Activated T-helper 2 cell treated with anti-CD3 and anti-CD28 coated beads, Interferon-gamma antibody, Interleukin-2, Interleukin-4, amounts not matched to agents 10 μg/mL and 5 μg/mL and 100 μg/mL, durations not matched to agents 14 hours and 24 hours and 36 hours (primary cell): ENCODE data around the gene USP35. TPM values are rescaled to one million over a fixed set of nuclear protein-coding genes. Genes with fewer than 3 reads are reported as not detected.
"Not testable (repeated sequence)": the region's sequence is repeated elsewhere in the genome, so short reads cannot be mapped to it uniquely, and the experiment has no call there.

Experiments
- DNase-seq: peaks from one replicate; pipeline ENCODE4 v3.0.0; 2021; ENCODE audit warnings: low spot score
- H3K27ac Mint-ChIP-seq: one replicate; pipeline ENCODE4 v1.8.0; 2021; ENCODE audit warnings: mixed read lengths
- H3K27me3 Mint-ChIP-seq: one replicate; pipeline ENCODE4 v1.8.0; 2021; ENCODE audit warnings: low read depth, mixed read lengths
- H3K36me3 Mint-ChIP-seq: one replicate; pipeline ENCODE4 v1.8.0; 2021; ENCODE audit warnings: low read depth, mixed read lengths
- H3K4me1 Mint-ChIP-seq: one replicate; pipeline ENCODE4 v1.8.0; 2021; ENCODE audit warnings: low read depth, mixed read lengths
- H3K4me3 Mint-ChIP-seq: one replicate; pipeline ENCODE4 v1.8.0; 2021; ENCODE audit warnings: low read depth, mild to moderate bottlenecking, moderate library complexity, mixed read lengths
- H3K9me3 Mint-ChIP-seq: one replicate; pipeline ENCODE4 v1.8.0; 2021; ENCODE audit warnings: mixed read lengths
- intact Hi-C: fragments of 100-400 bp; cut with micrococcal nuclease; formaldehyde crosslinking; loops from one replicate; pipeline ENCODE4 v1.15.1; 2023
- total RNA-seq: library from RNA; stranded (reverse); gene quantifications from 2 replicates; pipeline ENCODE4 v1.2.3, GENCODE V29; 2022

The USP35 gene
- total RNA-seq, 1 donor from 2014 or later = 12.9 TPM

DNA sequence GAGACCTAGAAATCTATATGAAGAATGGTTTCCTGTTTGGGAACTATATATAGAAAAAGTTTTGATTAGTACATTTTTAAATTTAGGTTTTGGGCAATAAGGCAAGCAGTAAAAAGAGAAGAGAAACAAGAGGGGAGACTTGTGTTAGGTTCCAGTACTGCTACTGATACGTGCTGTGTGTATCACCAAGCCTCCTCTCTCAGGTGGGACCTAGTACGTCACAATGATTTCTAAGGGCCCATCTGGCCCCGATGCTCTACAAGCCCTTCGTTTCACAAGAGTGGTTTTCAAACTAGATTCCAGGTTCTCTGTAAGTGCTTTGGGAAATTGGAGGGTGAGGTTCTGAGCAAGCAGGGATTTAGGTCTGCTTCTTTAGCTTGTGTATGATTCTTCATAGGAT, 39.2 kb downstream of the USP35 start:
- Mint-ChIP-seq H3K27ac (no peak overlapping the region), H3K27me3 (no peaks in the 10 kb centered on the region), H3K4me3 (no peak overlapping the region), H3K9me3 (no peaks in the 10 kb centered on the region), H3K36me3 (peaks cover 69% of the 10 kb centered on the region), H3K4me1 (peaks cover 76% of the 10 kb centered on the region)
- no peak for DNase-seq
- intact Hi-C loops = loop anchor here (1.0 to 5.0 kb wide), 8 partner anchors 39 to 336 kb away; partner anchors contain the start of genes GAB2, KCTD21 and USP35

DNA sequence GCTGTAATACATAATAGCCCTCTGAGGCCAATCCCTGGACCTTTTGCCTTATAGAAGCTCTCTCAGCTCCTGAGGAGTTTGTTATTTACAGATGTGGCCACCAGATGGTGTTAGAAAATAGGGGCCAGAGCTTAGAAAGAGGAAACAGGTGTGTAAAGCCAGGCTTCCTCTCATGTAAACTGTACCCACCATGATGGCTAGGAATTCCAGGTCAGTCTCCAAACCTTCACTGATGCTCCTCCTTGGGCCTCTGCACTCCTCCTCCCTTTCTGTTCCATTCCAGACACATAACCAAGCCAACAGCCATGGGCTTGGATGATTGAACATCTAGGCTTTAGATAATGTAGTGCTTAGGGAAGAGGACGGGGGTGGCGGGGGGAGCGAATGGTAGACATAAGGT, 39.7 kb downstream of the USP35 start:
- Mint-ChIP-seq H3K4me1 (peaks cover 73% of the 10 kb centered on the region), H3K27ac (no peak overlapping the region), H3K27me3 (no peaks in the 10 kb centered on the region), H3K4me3 (no peak overlapping the region), H3K9me3 (no peaks in the 10 kb centered on the region), H3K36me3 (peaks cover 68% of the 10 kb centered on the region)
- DNase-seq = peak; percentile 30
- intact Hi-C loops = loop anchor here (1.0 to 5.0 kb wide), 5 partner anchors 84 to 336 kb away; partner anchors contain the start of gene GAB2

DNA sequence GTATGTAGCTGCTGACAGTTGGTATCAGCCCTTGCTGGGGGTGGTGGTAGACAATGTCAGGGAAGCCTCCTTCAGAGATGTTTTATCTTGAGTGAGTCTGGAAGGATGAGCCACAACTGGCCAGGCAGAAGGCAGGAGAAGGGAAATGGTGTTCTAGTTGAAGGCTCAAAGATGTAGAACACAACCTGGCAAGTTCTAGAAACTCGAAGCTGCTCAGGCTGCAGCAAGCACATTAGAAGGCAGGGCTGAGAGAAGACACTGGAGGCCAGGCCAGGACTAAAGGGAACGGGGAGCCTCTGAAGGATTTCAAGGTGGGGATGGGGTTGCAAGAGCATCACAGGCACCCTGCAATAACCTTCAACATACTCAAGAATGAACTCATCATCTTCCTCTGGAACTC, 40.4 kb downstream of the USP35 start:
- Mint-ChIP-seq H3K36me3 (peaks cover 70% of the 10 kb centered on the region), H3K27me3 (no peaks in the 10 kb centered on the region), H3K9me3 (no peaks in the 10 kb centered on the region), H3K27ac (peak overlapping the region; percentile 28), H3K4me3 (no peak overlapping the region), H3K4me1 (peaks cover 75% of the 10 kb centered on the region)
- intact Hi-C loops = loop anchor here (2.0 to 5.0 kb wide), 4 partner anchors 83 to 200 kb away; partner anchors contain the start of gene GAB2
- no peak for DNase-seq

DNA sequence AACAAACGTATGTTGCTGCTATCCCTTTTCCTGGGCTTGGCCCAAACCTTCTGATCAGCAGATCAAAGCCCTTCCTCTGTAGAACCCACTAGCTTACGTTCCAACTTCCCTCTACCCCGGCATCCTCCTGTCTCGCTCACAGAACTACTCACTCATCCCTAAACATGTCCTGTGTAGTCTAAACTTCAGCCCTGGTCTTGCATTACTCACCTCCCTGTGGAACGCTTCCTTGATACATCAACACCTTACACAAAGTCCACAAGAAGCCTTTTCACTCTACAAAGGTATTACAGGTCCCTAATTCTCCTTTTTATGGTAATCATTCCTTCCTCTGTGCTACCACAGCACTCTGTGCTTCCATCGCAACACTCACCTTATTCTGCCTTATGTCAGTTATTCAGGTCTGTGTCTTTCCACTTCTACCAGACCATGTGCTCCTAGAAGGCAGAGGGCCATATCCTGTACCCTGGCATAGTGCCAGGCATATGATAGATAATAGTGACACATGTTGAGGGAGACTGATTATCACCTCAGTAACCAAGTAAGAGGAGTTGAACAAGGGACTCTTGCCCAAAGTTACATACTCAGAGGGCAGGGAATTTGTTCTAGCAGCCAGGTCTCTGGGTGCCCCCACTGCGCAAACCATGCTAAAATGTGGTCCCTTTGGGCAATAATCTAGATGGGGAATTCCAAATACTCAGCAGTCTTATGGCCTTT, 41.6 kb downstream of the USP35 start:
- Mint-ChIP-seq H3K4me1 (peaks cover 66% of the 10 kb centered on the region), H3K9me3 (no peaks in the 10 kb centered on the region), H3K27ac (peak overlapping the region; percentile 9), H3K4me3 (no peak overlapping the region), H3K36me3 (peaks cover 63% of the 10 kb centered on the region), H3K27me3 (no peaks in the 10 kb centered on the region)
- DNase-seq = no peak
- intact Hi-C loops = no loop called here

DNA sequence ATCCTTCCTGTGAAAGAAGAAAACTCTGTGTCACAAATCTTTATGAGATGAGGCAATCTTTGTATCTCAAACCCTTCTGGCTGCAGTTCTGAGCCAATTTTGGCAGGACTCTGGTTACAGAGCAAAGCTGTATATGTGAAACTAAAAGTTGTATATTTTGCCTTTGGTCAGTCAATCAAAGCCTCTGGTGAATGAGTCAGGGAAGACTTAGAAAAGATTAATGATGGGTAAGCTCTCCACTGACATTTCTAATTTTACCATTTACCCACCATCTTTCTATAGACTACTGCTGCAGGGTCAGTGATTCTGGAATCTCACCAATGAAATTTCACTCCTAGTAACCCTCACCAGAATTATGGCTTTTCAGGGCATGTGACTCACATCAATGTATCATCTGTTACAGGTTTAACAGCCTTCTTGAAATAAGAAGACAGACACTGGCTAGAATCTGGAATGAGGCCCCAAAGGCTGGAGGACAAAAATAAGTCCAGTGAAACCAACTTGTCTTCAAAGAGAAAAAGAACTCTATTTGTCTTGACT, 43.3 kb downstream of the USP35 start:
- Mint-ChIP-seq H3K4me3 (no peak overlapping the region), H3K9me3 (peaks cover under 1% of the 10 kb centered on the region), H3K4me1 (peaks cover 60% of the 10 kb centered on the region), H3K27ac (no peak overlapping the region), H3K36me3 (peaks cover 67% of the 10 kb centered on the region), H3K27me3 (no peaks in the 10 kb centered on the region)
- intact Hi-C loops = no loop called here
- DNase-seq = no peak

DNA sequence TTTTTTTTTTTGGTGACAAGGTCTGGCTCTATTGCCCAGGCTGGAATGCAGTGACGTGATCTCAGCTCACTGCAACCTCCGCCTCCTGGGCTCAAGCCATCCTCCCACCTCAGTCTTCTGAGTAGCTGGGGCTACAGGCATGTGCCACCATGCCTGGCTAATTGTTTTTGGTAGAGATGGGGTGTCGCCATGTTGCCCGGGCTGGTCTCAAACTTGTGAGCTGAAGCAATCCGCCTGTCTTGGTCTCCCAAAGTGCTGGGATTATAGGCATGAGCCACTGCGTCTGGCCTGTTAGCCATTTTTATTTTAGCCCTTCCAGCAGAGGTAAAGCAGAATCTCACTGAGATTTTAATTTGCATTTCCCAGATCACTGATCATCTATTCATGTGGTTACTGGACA, 44.3 kb downstream of the USP35 start:
- not testable (repeated sequence) for H3K4me3 Mint-ChIP-seq

DNA sequence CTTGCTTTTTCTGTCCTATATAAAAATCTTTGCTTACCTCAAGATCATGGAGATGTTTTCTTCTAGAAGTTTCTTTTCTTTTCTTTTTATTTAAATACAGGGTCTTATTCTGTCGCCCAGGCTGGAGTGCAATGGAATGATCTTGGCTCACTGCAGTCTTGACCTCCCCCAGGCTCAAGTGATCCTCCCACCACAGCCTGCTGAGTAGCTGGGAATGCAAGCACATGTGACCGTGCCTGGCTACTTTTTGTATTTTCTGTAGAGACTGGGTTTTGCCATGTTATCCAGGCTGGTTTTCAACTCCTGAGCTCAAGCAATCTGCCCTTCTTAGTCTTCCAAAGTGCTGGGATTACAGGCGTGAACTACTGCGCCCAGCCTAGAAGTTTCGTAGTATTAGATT, 45.3 kb downstream of the USP35 start:
- Mint-ChIP-seq H3K27ac (no peak overlapping the region), H3K27me3 (no peaks in the 10 kb centered on the region)

More for the DNA sequence above, 44.3 kb downstream of the USP35 start:
- DNase-seq, intact Hi-C loops, H3K27ac Mint-ChIP-seq, H3K27me3 Mint-ChIP-seq: not testable (repeated sequence)
- peaks cover 56% of the 10 kb centered on the region for H3K4me1 Mint-ChIP-seq
- H3K9me3 Mint-ChIP-seq = peaks cover 11% of the 10 kb centered on the region
- peaks cover 70% of the 10 kb centered on the region for H3K36me3 Mint-ChIP-seq

DNA sequence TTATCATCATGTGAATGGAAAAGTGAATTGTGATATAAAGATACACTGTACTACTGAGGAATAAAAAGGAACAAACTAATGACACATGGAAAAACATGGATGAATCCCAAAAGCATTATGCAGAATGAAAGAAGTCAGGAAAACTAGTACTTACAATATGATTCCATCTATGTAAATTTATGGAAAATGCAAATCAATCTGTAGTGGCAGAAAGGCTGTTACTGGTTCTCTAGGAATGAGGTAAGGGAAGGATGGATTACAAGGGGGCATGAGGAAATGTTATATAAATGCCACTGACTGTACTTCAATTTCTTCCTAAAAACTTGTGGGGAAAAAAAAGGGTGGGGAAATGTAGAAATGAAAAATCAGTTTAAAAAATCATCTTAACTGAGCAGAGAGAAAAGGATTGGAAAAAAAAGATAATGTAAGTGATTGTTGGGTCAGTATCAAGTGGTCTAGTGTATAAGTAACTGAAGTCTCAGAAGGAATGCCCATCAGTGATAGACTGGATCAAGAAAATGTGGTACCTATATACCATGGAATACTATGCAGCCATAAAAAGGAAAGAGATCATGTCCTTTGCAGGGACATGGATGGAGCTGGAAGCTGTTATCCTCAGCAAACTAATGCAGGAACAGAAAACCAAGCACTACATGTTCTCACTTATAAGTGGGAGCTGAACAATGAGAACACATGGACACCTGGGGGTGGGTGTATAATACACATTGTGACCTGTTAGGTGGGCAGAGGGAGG, 48.8 kb downstream of the USP35 start:
- no peak for DNase-seq
- intact Hi-C loops = no loop called here
- H3K27ac Mint-ChIP-seq = no peak overlapping the region
- no peak overlapping the region for H3K4me3 Mint-ChIP-seq
- peaks cover 36% of the 10 kb centered on the region for H3K9me3 Mint-ChIP-seq
- no peaks in the 10 kb centered on the region for H3K27me3 Mint-ChIP-seq
- H3K4me1 Mint-ChIP-seq = peaks cover 16% of the 10 kb centered on the region
- H3K36me3 Mint-ChIP-seq = peaks cover 82% of the 10 kb centered on the region

More for the DNA sequence above, 45.3 kb downstream of the USP35 start:
- H3K4me1 Mint-ChIP-seq = peaks cover 47% of the 10 kb centered on the region
- DNase-seq = no peak
- intact Hi-C loops = no loop called here
- peaks cover 17% of the 10 kb centered on the region for H3K9me3 Mint-ChIP-seq
- H3K36me3 Mint-ChIP-seq = peaks cover 75% of the 10 kb centered on the region
- no peak overlapping the region for H3K4me3 Mint-ChIP-seq

DNA sequence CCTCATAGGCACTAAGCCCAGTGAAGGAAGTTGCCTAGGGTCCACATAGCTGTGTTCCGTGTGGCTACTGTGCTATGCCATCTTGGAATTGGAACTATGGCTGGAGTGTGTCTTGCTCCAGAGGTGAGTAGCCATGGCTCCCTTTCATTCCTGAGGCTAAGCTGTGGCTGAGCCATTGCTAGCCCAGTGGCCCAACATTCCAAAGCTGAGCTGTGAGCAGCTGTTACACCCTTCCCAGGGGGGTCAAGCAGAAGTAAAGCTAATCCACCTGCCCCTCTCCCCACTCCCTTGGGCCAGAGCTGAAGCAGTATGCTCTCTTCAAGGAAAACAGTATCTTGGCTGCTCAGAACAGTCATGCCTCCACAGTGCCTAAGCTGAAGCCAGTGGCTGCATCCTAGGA, 51.1 kb downstream of the USP35 start:
- Mint-ChIP-seq H3K36me3 (peaks cover 90% of the 10 kb centered on the region), H3K4me3 (no peak overlapping the region)
- intact Hi-C loops = no loop called here

DNA sequence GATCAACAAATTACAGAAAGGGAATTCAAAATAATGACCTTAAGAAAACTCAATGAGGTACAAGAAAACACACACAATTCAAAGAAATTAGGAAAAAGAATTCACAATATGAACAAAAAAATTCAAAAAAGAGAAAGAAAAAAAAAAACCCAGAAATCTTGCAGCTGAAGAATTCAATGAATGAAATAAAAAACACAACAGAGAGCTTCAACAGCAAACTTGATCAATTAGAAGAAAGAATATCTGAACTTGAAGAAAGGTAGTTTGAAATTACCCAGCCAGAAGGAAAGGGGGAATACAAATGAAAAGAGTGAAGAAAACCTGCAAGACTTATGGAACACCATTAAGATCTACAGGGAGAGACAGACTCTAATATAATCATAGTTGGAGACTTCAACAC, 52.8 kb downstream of the USP35 start:
- intact Hi-C loops = no loop called here
- no peak for DNase-seq
- Mint-ChIP-seq H3K27ac (peak overlapping the region; percentile 5), H3K4me1 (peaks cover 26% of the 10 kb centered on the region), H3K4me3 (no peak overlapping the region), H3K9me3 (peaks cover 38% of the 10 kb centered on the region), H3K36me3 (peaks cover 94% of the 10 kb centered on the region), H3K27me3 (no peaks in the 10 kb centered on the region)

More for the DNA sequence above, 51.1 kb downstream of the USP35 start:
- H3K4me1 Mint-ChIP-seq = peaks cover 20% of the 10 kb centered on the region
- H3K27me3 Mint-ChIP-seq = no peaks in the 10 kb centered on the region
- no peak overlapping the region for H3K27ac Mint-ChIP-seq
- peaks cover 38% of the 10 kb centered on the region for H3K9me3 Mint-ChIP-seq
- DNase-seq = no peak

DNA sequence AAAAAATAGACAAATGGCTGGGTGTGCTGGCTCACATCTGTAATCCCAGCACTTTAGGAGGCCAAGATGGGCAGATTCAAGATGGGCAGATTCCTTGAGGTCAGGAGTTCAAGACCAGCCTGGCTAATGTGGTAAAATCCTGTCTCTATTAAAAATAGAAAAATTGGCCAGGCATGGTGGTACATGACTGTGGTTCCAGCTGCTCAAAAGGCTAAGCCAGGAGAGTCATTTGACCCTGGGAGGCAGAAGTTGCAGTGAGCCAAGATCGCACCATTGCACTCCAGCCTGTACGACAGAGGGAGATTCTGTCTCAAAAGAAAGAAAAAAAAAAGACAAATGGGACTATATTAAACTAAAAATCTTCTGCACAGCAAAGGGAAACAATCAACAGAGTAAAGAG, 55.4 kb downstream of the USP35 start:
- Mint-ChIP-seq H3K9me3 (peaks cover 20% of the 10 kb centered on the region), H3K36me3 (peaks cover 95% of the 10 kb centered on the region), H3K27ac (peak overlapping the region; percentile 8), H3K27me3 (no peaks in the 10 kb centered on the region), H3K4me1 (peaks cover 24% of the 10 kb centered on the region), H3K4me3 (peak overlapping the region; percentile 6)
- intact Hi-C loops = no loop called here
- DNase-seq = no peak

DNA sequence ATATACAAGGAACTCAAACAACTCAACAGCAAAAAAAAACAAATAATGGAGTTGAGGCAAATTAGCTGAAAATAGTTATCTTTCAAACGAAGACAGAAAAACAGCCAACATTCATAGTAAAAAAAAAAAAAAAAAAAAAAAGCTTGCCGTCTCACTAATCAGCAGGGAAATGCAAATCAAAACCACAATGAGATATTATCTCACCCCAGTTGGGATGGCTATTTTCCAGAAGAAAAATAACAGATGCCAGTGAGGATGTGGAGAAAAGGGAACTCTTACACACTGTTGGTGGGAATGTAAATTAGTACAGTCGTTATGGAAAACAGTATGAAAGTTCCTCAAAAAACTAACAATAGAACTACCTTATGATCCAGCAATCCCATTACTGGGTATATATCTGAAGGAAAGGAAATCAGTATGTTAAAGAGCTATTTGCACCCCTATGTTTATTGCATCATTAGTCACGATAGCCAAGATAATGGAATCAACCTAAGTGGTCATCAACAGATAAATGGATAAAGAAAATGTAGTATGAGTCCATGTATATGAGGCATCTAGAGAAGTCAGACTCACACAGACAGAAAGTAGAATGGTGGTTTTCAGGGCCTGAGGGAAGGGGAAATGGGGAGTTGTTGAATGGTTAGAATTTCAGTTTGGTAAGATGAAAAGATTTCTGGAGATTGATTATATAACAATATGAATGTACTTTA, 56.0 kb downstream of the USP35 start:
- H3K4me1 Mint-ChIP-seq = peaks cover 24% of the 10 kb centered on the region
- peaks cover 20% of the 10 kb centered on the region for H3K9me3 Mint-ChIP-seq
- peak overlapping the region; percentile 8 for H3K27ac Mint-ChIP-seq
- peak overlapping the region; percentile 6 for H3K4me3 Mint-ChIP-seq
- intact Hi-C loops = loop anchor here (5.0 kb wide), 1 partner anchor 48 kb away; no protein-coding TSS in a partner anchor
- DNase-seq = no peak
- H3K36me3 Mint-ChIP-seq = peaks cover 94% of the 10 kb centered on the region
- H3K27me3 Mint-ChIP-seq = no peaks in the 10 kb centered on the region
